Measurements from ENCODE around the gene SPI1.
"Not testable (repeated sequence)": the region's sequence is repeated elsewhere in the genome, so short reads cannot be mapped to it uniquely, and the experiment has no call there.

The SPI1 gene

GRCh38 chr11:47338396-47339241, 39.7 kb downstream of the SPI1 start:
- H3K27ac ChIP-seq: no peak overlapping the region
- TF ChIP-seq, protein P1, sequence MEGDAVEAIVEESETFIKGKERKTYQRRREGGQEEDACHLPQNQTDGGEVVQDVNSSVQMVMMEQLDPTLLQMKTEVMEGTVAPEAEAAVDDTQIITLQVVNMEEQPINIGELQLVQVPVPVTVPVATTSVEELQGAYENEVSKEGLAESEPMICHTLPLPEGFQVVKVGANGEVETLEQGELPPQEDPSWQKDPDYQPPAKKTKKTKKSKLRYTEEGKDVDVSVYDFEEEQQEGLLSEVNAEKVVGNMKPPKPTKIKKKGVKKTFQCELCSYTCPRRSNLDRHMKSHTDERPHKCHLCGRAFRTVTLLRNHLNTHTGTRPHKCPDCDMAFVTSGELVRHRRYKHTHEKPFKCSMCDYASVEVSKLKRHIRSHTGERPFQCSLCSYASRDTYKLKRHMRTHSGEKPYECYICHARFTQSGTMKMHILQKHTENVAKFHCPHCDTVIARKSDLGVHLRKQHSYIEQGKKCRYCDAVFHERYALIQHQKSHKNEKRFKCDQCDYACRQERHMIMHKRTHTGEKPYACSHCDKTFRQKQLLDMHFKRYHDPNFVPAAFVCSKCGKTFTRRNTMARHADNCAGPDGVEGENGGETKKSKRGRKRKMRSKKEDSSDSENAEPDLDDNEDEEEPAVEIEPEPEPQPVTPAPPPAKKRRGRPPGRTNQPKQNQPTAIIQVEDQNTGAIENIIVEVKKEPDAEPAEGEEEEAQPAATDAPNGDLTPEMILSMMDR (conservative IDR thresholded peaks at IDR 0.05): no peak

- no peak overlapping the region for H3K27ac ChIP-seq
- TF ChIP-seq, protein P1 (conservative IDR thresholded peaks at IDR 0.05): no peak
Measured at GRCh38 chr11:47337229-47337924, 41.0 kb downstream of the SPI1 start.

GRCh38 chr11:47336595-47336994, 41.8 kb downstream of the SPI1 start:
- TF ChIP-seq, protein P1 (conservative IDR thresholded peaks at IDR 0.05): no peak
- H3K27ac ChIP-seq: no peak overlapping the region

DNA sequence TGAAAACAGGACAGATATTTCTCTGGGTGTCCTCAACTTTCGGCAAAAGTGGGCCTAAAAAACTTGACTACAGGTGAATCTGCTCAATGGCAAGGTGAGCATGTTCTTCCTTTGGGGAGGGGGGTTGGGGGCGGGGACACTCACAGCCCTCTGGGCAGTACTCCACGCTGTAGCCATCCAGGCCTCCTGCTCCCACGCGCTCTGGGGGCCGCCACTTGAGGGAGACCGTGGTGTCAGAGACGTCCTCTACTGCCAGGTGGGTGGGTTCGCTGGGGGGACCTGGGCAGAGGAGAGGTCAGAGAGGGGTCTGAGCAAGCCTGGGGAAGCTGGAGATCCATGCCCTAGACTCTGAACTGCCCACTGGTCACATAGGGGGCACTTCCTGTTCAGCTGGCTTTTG, 42.6 kb downstream of the SPI1 start:
- TF ChIP-seq, protein P1 (conservative IDR thresholded peaks at IDR 0.05): no peak

GRCh38 chr11:47334699-47335411, 43.5 kb downstream of the SPI1 start:
- not testable (repeated sequence) for H3K27ac ChIP-seq

More for the DNA sequence above, 42.6 kb downstream of the SPI1 start:
- H3K27ac ChIP-seq: no peak overlapping the region

DNA sequence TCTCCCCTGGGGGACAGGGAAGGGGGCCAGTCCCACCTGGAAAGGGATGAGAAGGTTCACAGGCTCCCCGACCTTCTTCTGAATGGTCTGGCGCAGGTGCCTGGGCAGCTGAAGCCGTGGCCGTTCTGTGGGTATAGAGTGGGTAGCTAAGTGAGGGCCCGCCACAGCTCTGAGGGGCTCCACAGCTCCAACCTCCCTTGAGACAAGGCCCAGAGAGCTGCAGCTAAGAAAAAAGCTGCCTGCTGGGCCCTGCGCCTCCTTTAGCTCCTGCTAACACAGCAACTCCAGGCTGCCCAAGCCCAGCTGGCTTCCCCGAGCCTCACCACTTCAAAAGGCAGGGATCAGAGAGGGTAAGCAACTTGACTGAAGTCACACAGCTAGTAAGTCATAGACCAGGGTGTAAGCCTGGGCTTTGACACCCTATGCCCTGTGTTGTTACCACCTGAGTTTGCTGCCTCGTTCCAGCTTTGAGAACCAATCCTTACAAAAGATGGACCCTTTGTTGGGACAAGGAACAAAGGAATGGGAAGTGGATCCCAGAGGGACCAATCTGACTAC, 44.4 kb downstream of the SPI1 start:
- TF ChIP-seq, protein P1 (conservative IDR thresholded peaks at IDR 0.05): no peak

DNA sequence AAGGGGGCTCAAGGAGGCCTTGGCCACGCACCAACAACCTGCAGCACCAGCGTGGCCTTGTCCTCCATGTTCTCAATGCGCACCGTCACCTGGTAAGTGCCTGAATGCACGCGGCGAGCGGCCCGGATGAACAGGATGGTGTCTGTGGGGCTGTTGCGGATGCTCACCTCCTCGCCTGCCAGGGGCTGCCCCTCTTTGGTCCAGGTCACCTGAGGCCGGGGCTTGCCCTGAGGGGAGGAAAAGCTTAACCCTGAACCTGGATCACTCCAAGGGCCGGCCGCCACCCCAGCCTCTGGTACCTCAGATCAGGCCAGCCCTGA, 44.9 kb downstream of the SPI1 start:
- TF ChIP-seq, protein P1 (conservative IDR thresholded peaks at IDR 0.05): no peak
- no peak overlapping the region for H3K27ac ChIP-seq

More for the DNA sequence above, 44.4 kb downstream of the SPI1 start:
- no peak overlapping the region for H3K27ac ChIP-seq
